Prostate gland (tissue), 2 donors: ENCODE data around the gene ACSM3.

Experiments used
- CTCF ChIP-seq, 4 experiments: fragments of 200-600 bp in 2 of 4; fragments of 450-650 bp in 2 of 4; sonication (generic) in 2 of 4; IDR thresholded peaks; 1 replicate in 3 of 4; 2 replicates in 1 of 4; pipeline ENCODE4 v1.5.1; 2016 to 2019; ENCODE audit warnings: antibody characterized with exemption in 4 of 4, mild to moderate bottlenecking in 2 of 4, moderate library complexity in 2 of 4
- POLR2A ChIP-seq: fragments of 450-650 bp; IDR thresholded peaks from one replicate; pipeline ENCODE4 v1.6.1; 2016; ENCODE audit warnings: antibody characterized with exemption, mild to moderate bottlenecking
- POLR2AphosphoS5 ChIP-seq: sonication (generic); formaldehyde crosslinking; IDR thresholded peaks from one replicate; pipeline ENCODE4 v1.6.1; 2017; ENCODE audit warnings: antibody characterized with exemption

- TF ChIP-seq CTCF (IDR thresholded peaks at IDR 0.05) (no peak), POLR2A (no peak), POLR2AphosphoS5 (no peak)
Observed at GRCh38 chr16:20798364-20798763, 34.5 kb downstream of the ACSM3 start.
